Esophagus (tissue), 2 donors: ENCODE data around the gene RASIP1. TPM values are rescaled to one million over a fixed set of nuclear protein-coding genes. Genes with fewer than 3 reads are reported as not detected.

Source experiments
- H3K27ac ChIP-seq, 2 donors: one replicate each; pipeline ENCODE4 v1.5.1; 2013; ENCODE audit warnings: low read depth in 2 of 2, mild to moderate bottlenecking in 2 of 2, inconsistent platforms in 1 of 2, low read length in 1 of 2, moderate library complexity in 1 of 2
- H3K27me3 ChIP-seq, 2 donors: one replicate each; pipeline ENCODE4 v1.6.1; 2013; ENCODE audit warnings: low read length in 2 of 2, control low read depth in 1 of 2, mild to moderate bottlenecking in 1 of 2; ENCODE audit not compliant: insufficient read depth in 2 of 2, control insufficient read depth in 1 of 2
- H3K36me3 ChIP-seq, 2 donors: one replicate each; pipeline ENCODE4 v1.6.1; 2013; ENCODE audit warnings: low read length in 1 of 2; ENCODE audit not compliant: control insufficient read depth in 2 of 2, insufficient read depth in 2 of 2
- H3K4me1 ChIP-seq, 2 donors: one replicate each; pipeline ENCODE4 v1.6.1; 2013; ENCODE audit warnings: low read length in 1 of 2; ENCODE audit not compliant: control insufficient read depth in 2 of 2, insufficient read depth in 2 of 2
- H3K4me3 ChIP-seq, 2 donors: one replicate each; pipeline ENCODE4 v1.5.1; 2013; ENCODE audit warnings: low read length in 2 of 2, mild to moderate bottlenecking in 2 of 2, low read depth in 1 of 2, moderate library complexity in 1 of 2
- H3K9me3 ChIP-seq, 2 donors: one replicate each; pipeline ENCODE4 v1.6.1; 2013; ENCODE audit warnings: mild to moderate bottlenecking in 2 of 2, low read depth in 1 of 2, low read length in 1 of 2, moderate library complexity in 1 of 2; ENCODE audit not compliant: control insufficient read depth in 2 of 2, insufficient read depth in 1 of 2
- WGBS, 2 donors: extraction: QIAGEN DNeasy Blood & Tissue Kit; methylation state at CpG; one replicate each; pipeline ENCODE4 v1.1.7; 2013; 5-methylcytosine and 5-hydroxymethylcytosine counted together
- polyA plus RNA-seq, 2 donors: library from polyadenylated mRNA; stranded (reverse); fragments of 200-250 nt; gene quantifications; one replicate each; pipeline ENCODE4 v1.2.3, GENCODE V29; 2013
- donor health status: healthy with polysubstance abuse.
- donor health status: Bipolar disorder and iron deficiency.

The RASIP1 gene
- polyA plus RNA-seq, 2 donors: 7.0 to 11.4 TPM

DNA sequence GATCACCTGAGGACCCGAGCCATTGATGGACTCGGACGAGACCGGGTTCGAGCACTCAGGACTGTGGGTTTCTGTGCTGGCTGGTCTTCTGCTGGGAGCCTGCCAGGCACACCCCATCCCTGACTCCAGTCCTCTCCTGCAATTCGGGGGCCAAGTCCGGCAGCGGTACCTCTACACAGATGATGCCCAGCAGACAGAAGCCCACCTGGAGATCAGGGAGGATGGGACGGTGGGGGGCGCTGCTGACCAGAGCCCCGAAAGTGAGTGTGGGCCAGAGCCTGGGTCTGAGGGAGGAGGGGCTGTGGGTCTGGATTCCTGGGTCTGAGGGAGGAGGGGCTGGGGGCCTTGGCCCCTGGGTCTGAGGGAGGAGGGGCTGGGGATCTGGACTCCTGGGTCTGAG is 15.8 kb upstream of the RASIP1 start:
- Histone ChIP-seq H3K27ac (no peak overlapping the region), H3K27me3 (no peaks in the 10 kb centered on the region), H3K36me3 (no peaks in the 10 kb centered on the region), H3K9me3 (no peaks in the 10 kb centered on the region), H3K4me3 (no peak overlapping the region), H3K4me1 (peaks cover 0 to 5% of the 10 kb centered on the region in 2 donors)
- 92 to 96% methylated on average over 11 of the region's 11 CpGs for WGBS, 2 donors

DNA sequence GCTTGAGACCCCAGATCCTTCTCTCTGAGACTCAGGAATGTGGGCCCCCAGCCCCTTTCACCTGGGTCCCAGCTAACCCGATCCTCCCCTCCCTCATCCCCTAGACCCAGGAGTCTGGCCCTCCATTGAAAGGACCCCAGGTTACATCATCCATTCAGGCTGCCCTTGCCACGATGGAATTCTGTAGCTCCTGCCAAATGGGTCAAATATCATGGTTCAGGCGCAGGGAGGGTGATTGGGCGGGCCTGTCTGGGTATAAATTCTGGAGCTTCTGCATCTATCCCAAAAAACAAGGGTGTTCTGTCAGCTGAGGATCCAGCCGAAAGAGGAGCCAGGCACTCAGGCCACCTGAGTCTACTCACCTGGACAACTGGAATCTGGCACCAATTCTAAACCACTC is 15.4 kb upstream of the RASIP1 start:
- Histone ChIP-seq H3K4me1 (peaks cover 0 to 6% of the 10 kb centered on the region in 2 donors), H3K9me3 (no peaks in the 10 kb centered on the region), H3K27me3 (no peaks in the 10 kb centered on the region), H3K27ac (no peak overlapping the region), H3K36me3 (no peaks in the 10 kb centered on the region), H3K4me3 (no peak overlapping the region)
- WGBS, 2 donors: 69 to 77% methylated on average over 5 of the region's 5 CpGs

DNA sequence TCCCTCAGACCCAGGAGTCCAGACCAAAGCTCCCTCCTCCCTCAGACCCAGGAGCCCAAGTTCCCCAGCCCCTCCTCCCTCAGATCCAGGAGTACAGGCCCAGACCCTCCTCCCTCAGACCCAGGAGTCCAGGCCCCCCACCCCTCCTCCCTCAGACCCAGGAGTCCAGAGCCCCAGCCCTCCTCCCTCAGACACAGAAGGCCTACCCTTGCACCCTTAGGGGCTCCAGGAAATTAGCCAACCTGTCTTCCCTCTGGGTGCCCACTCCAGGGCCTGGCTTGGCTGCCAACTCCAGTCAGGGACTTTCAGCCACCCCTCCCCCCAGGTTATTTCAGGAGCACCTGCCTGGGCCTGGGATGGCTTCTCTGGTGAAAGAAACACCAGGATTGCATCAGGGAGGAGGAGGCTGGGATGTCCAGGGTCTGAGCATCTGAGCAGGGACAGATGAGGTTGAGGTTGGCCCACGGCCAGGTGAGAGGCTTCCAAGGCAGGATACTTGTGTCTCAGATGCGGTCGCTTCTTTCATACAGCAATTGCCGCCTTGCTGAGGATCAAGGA is 14.8 kb upstream of the RASIP1 start, which contains the start of gene FGF21:
TSS of gene FGF21 (plus strand) at position 441 of the 558 bp plus-strand sequence. CDS start 713 bp downstream, outside the sequence.
- no peak within 1 kb of the TSS for H3K27ac ChIP-seq
- peaks cover 0 to 3% of the 10 kb centered on the region in 2 donors for H3K36me3 ChIP-seq
- no peaks in the 10 kb centered on the region for H3K9me3 ChIP-seq
- peaks cover under 1 to 9% of the 10 kb centered on the region in 2 donors for H3K4me1 ChIP-seq
- H3K4me3 ChIP-seq: no peak within 1 kb of the TSS
- no peaks in the 10 kb centered on the region for H3K27me3 ChIP-seq
- WGBS, 2 donors: 79 to 86% methylated on average over 4 of the region's 4 CpGs

DNA sequence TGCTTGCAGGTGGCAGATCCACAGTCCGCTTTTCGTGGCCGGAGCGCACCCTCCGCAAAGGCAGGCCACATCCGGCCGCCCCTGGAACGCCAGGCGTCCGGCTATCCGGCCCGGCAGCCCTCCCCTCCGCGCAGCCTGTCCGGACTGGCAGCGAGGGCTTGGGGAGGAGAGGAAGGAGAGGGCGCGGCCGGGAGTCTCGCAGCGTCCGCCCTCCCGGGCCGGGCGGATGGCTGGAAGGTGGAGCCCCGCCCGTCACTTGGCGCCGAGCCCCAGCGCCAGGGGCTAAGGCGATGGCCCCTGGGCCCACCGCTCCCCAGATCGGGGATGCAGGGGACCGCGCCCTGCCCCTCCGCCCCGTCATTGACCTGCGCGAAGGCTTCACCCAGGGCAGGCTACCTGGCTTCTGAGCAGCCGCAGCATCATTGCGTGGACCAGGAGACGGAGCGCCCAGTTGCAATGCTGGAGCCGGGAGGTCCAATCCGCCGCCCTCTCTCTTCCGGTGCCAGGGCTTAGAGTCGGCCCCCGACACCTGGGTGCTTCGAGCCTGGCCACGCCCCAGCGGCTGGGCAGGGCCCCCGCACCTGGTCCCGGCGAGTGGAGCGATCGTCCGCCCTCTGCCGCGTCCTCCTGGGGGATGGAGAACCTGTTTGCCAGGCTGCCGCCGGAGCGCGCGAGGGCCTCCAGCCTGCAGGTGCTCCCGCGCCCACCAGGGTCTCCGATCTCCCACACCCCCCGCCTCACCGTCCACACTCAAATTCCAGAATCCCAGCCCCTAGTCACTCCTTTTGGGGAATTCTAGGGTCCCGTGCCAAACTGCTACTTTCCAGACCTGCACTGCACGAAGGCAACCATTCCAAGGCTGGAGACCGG is 12.3 kb upstream of the RASIP1 start, which contains the start of gene FUT1:
TSS of gene FUT1 (minus strand) at position 146 of the 870 bp plus-strand sequence. CDS start 1,360 bp downstream, outside the sequence.
- WGBS, 2 donors: 2 to 3% methylated on average over 52 to 73 of the region's 73 CpGs
- Histone ChIP-seq H3K4me1 (peaks cover 2 to 9% of the 10 kb centered on the region in 2 donors), H3K27me3 (no peaks in the 10 kb centered on the region), H3K36me3 (peaks cover 0 to 5% of the 10 kb centered on the region in 2 donors), H3K4me3 (peak within 1 kb of the TSS; percentile 54 to 59), H3K9me3 (no peaks in the 10 kb centered on the region), H3K27ac (peak within 1 kb of the TSS; percentile 18 to 77)

DNA sequence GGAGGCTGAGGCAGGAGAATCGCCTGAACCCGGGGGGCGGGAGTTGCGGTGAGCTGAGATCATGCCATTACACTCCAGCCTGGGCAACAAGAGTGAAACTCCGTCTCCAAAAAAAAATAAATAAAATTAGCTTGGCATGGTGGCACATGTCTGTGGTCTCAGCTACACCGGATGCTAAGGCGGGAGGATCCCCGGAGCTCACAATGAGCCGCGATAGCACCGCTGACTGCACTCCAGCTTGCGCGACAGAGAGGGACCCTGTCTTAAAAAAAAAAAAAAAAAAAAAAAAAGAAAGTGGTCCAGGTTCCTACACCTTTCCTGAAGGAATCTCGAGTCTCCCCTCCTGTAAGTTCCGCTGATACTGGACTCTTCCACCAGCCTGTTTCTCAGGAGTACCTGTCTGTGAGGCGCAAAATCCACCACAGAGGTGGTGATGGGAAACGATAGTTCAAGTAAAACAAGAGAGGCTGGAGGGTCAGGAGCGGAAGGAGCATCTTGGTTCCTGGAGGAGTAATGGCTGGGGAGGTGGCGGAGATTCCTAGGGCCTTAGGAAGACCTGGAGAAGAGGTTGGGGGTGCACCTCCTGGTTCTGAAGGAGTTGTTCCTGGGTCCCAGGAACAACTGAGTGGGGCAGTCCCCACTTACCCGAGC is 11.6 kb upstream of the RASIP1 start:
- H3K4me1 ChIP-seq: peaks cover 2 to 9% of the 10 kb centered on the region in 2 donors
- no peaks in the 10 kb centered on the region for H3K27me3 ChIP-seq
- peak overlapping the region; percentile 18 to 77 for H3K27ac ChIP-seq
- peaks cover 0 to 8% of the 10 kb centered on the region in 2 donors for H3K36me3 ChIP-seq
- no peaks in the 10 kb centered on the region for H3K9me3 ChIP-seq
- peak overlapping the region; percentile 54 to 59 for H3K4me3 ChIP-seq
- WGBS, 2 donors: 16 to 22% methylated on average over 19 to 20 of the region's 20 CpGs

- Histone ChIP-seq H3K27me3 (no peaks in the 10 kb centered on the region), H3K9me3 (no peaks in the 10 kb centered on the region), H3K4me3 (peak overlapping the region in 1 of 2 donors; percentile 2), H3K4me1 (peaks cover 2 to 9% of the 10 kb centered on the region in 2 donors), H3K36me3 (peaks cover 0 to 8% of the 10 kb centered on the region in 2 donors), H3K27ac (no peak overlapping the region)
- 83 to 89% methylated on average over 29 of the region's 29 CpGs for WGBS, 2 donors
These were observed 10.5 kb upstream of the RASIP1 start for GRCh38 chr19:48750771-48751504.

- H3K4me1 ChIP-seq: peaks cover 2 to 9% of the 10 kb centered on the region in 2 donors
- H3K27me3 ChIP-seq: no peaks in the 10 kb centered on the region
- WGBS, 2 donors: 87 to 96% methylated on average over 31 of the region's 31 CpGs
These were observed 9.9 kb upstream of the RASIP1 start for GRCh38 chr19:48750351-48750750.

DNA sequence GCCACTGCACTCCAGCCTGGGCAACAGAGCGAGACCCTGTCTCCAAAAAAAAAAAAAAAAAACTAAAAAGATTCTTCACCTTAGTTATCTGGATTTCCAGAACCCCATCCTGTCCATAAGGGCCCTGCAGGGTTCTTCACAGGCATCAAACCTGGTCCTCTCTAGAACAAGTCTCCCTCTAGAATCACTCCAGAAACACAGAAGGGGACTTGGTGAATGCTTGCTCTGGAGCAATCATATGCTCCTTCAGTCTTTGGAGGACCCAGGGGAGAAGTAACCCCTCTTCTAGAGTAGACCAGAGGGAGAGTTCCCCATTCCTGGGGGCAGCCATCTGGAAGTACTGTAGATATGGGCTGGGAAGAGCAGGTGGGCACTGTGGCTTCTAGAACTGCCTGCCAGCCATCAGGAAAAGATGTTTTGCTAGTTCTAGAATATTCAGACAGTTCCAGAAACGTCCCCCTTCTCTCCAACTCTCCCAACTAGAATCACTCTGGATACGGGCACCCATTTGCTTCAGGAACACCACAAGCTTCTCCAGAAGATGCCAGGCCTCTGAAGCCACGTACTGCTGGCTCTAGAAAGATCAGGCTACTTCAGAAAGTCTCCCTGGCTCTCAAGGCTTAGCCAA is 9.3 kb upstream of the RASIP1 start:
- no peaks in the 10 kb centered on the region for H3K27me3 ChIP-seq

More at GRCh38 chr19:48750351-48750750, 9.9 kb upstream of the RASIP1 start:
- Histone ChIP-seq H3K9me3 (no peaks in the 10 kb centered on the region), H3K4me3 (no peak overlapping the region), H3K27ac (no peak overlapping the region), H3K36me3 (peaks cover 0 to 8% of the 10 kb centered on the region in 2 donors)

More for the DNA sequence above, 9.3 kb upstream of the RASIP1 start:
- H3K4me1 ChIP-seq: peaks cover 2 to 9% of the 10 kb centered on the region in 2 donors
- H3K9me3 ChIP-seq: no peaks in the 10 kb centered on the region
- no peak overlapping the region for H3K27ac ChIP-seq
- 67 to 75% methylated on average over 4 of the region's 4 CpGs for WGBS, 2 donors
- H3K4me3 ChIP-seq: no peak overlapping the region
- peaks cover 0 to 8% of the 10 kb centered on the region in 2 donors for H3K36me3 ChIP-seq
